A673 (cell line): ENCODE measurements around the gene EPHA8. TPM values are rescaled to one million over a fixed set of nuclear protein-coding genes. Genes with fewer than 3 reads are reported as not detected.

Experiments
- BruUV-seq: library from RNA; stranded (reverse); fragments of 400-500 nt; replicated peaks from 2 replicates; lab custom pipeline; 2021; lab: Mats Ljungman, UMichigan
- CTCF ChIA-PET: fragments of 300-600 bp; sonication (Branson Sonifier 250); formaldehyde crosslinking; loops from one replicate; lab custom pipeline; 2022; ENCODE audit warnings: antibody characterized with exemption; lab: Charles Lee
- POLR2A ChIA-PET: fragments of 300-600 bp; sonication (Branson Sonifier 250); formaldehyde crosslinking; loops from one replicate; lab custom pipeline; 2022; ENCODE audit warnings: antibody characterized with exemption; ENCODE audit not compliant: low non-redundant PET; lab: Charles Lee
- DNase-seq: peaks from one replicate; pipeline ENCODE4 v3.0.0-alpha.2; 2015; ENCODE audit warnings: low spot score
- H3K27ac ChIP-seq: fragments of 200-600 bp; sonication (generic); 2 replicates; pipeline ENCODE4 v1.5.1; 2016; ENCODE audit warnings: mixed run types, low read depth, mild to moderate bottlenecking, mixed read lengths, antibody characterized with exemption, low read length; ENCODE audit not compliant: poor library complexity, severe bottlenecking
- H3K27me3 ChIP-seq: fragments of 200-600 bp; sonication (generic); replicated peaks from 2 replicates; pipeline ENCODE4 v1.6.1; 2017; ENCODE audit warnings: mixed run types, low read depth, mild to moderate bottlenecking, mixed read lengths, antibody characterized with exemption, low read length; ENCODE audit not compliant: insufficient read depth, poor library complexity
- H3K36me3 ChIP-seq: fragments of 200-600 bp; sonication (generic); 2 replicates; pipeline ENCODE4 v1.6.1; 2016; ENCODE audit warnings: mixed run types, mild to moderate bottlenecking, mixed read lengths, antibody characterized with exemption, low read length; ENCODE audit not compliant: insufficient read depth, poor library complexity, severe bottlenecking
- H3K4me1 ChIP-seq: fragments of 200-600 bp; sonication (generic); 2 replicates; pipeline ENCODE4 v1.6.1; 2017; ENCODE audit warnings: mixed run types, mild to moderate bottlenecking, mixed read lengths, antibody characterized with exemption, low read length; ENCODE audit not compliant: insufficient read depth, poor library complexity, severe bottlenecking
- H3K4me3 ChIP-seq: fragments of 200-600 bp; sonication (generic); 2 replicates; pipeline ENCODE4 v1.5.1; 2016; ENCODE audit warnings: low read depth, mixed run types, mild to moderate bottlenecking, mixed read lengths, low read length; ENCODE audit not compliant: poor library complexity, severe bottlenecking
- H3K9me3 ChIP-seq: fragments of 200-600 bp; sonication (generic); 2 replicates; pipeline ENCODE4 v1.6.1; 2016; ENCODE audit warnings: mixed run types, low read depth, mild to moderate bottlenecking, mixed read lengths, antibody characterized with exemption, low read length; ENCODE audit not compliant: poor library complexity, severe bottlenecking
- EZH2 ChIP-seq: fragments of 200-600 bp; sonication (generic); IDR thresholded peaks from 2 replicates; pipeline ENCODE4 v1.6.1; 2017; ENCODE audit warnings: borderline replicate concordance, low read depth, mild to moderate bottlenecking, mixed read lengths, antibody characterized with exemption, low read length; ENCODE audit not compliant: poor library complexity, severe bottlenecking
- intact Hi-C: fragments of 100-400 bp; cut with micrococcal nuclease; formaldehyde crosslinking; loops from one replicate; pipeline ENCODE4 v1.10.0; 2022; ENCODE audit not compliant: unreplicated experiment
- total RNA-seq: library from RNA; stranded (reverse); gene quantifications from 2 replicates; pipeline ENCODE4 v1.2.3, GENCODE V29; 2021
- TF ChIP-seq, protein P1 (sequence below): fragments of 300-800, 200-600 bp; sonication (generic); conservative IDR thresholded peaks from 2 replicates; pipeline ENCODE4 v1.5.1; 2017; ENCODE audit warnings: low read depth, mild to moderate bottlenecking, antibody characterized with exemption, low read length, moderate library complexity, mixed read lengths

EPHA8 gene
- total RNA-seq, 1 experiment from 2014 or later: not detected

DNA sequence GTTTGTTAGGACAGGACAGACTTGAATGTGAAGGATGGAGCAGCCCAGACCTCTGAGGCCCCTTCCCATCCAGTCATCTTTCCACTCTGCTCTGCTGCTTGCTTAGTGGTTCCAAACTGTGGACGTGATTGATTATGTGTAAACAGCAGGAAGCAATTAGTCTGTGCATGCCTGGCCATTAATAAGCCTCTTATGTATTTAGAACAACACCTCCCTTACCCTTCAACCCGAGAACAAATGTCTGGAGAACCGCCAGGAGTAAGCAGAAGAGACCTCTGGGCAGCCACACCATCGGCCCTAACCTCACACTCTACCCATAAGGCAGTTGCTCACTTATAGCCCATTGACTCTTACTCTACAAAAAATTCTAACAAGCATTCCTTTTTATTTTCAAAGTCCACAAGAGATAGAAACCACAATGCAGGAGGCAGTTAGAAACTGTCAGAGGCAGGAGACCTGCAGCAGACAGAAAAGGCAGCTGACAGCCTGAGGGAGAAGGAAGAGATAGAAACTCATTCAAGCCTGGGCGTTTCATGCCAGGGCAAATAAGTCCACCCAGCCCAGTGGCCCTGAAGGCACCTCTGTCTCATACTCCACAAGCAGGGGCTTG lies 5.8 kb upstream of the EPHA8 start:
- CTCF ChIA-PET: no interaction called here
- no peaks in the 10 kb centered on the region for H3K4me1 ChIP-seq
- no TSS peak for BruUV-seq
- H3K4me3 ChIP-seq: no peak overlapping the region
- TF ChIP-seq, protein P1, sequence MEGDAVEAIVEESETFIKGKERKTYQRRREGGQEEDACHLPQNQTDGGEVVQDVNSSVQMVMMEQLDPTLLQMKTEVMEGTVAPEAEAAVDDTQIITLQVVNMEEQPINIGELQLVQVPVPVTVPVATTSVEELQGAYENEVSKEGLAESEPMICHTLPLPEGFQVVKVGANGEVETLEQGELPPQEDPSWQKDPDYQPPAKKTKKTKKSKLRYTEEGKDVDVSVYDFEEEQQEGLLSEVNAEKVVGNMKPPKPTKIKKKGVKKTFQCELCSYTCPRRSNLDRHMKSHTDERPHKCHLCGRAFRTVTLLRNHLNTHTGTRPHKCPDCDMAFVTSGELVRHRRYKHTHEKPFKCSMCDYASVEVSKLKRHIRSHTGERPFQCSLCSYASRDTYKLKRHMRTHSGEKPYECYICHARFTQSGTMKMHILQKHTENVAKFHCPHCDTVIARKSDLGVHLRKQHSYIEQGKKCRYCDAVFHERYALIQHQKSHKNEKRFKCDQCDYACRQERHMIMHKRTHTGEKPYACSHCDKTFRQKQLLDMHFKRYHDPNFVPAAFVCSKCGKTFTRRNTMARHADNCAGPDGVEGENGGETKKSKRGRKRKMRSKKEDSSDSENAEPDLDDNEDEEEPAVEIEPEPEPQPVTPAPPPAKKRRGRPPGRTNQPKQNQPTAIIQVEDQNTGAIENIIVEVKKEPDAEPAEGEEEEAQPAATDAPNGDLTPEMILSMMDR: no peak
- no peak for TF ChIP-seq EZH2
- H3K27ac ChIP-seq: no peak overlapping the region
- H3K27me3 ChIP-seq: peaks cover 59% of the 10 kb centered on the region
- intact Hi-C loops: no loop called here
- no peaks in the 10 kb centered on the region for H3K9me3 ChIP-seq
- DNase-seq: no peak
- POLR2A ChIA-PET: no interaction called here
- no peaks in the 10 kb centered on the region for H3K36me3 ChIP-seq

DNA sequence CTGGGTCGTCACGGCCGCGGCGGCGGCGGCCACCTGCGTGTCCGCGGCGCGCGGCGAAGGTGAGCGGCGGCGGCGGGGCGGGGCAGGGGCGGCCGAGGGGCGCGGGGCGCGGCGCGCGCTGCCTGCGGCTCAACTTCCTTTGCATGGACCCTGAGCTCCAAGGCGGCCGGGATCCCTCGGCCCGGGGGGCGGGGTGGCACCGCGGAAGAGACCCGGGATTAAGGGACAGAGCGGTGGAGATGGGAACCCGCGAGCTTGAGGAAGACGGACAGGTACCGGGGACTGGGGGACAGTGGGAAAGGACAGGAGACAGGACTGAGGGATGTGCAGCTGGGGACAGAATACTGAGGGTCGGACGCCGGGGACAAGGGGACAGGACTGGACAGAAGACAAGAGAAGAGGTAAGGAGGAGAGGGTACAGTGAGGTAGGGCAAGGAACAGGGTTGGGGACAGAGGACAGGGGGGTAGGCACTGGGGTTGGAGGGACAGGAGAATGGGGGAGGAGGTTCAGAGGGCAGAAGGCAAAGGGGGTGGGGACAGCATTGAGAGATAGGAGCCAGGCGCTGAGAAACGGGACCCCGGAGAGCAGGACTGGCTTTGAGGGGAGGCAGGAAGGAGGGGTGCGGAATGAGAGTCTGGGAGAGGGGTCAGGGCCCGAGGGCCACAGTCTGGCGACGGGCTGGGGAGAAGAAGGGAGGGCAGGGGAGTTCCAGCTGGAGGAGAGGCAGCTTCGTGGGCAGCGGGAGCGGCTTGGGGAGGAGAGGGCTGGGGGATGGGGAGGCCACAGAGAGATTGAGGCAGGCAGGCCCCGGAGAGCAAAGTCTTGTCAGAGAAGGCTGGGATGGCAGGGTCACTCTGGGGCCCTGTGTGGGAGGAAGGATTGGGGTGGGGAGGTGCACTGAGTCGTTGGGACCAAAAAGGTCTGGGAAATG lies 648 bp downstream of the EPHA8 start:
- POLR2A ChIA-PET: no interaction called here
- CTCF ChIA-PET: no interaction called here
- no TSS peak for BruUV-seq
- Histone ChIP-seq H3K36me3 (no peaks in the 10 kb centered on the region), H3K27me3 (peaks cover 82% of the 10 kb centered on the region), H3K9me3 (no peaks in the 10 kb centered on the region), H3K27ac (no peak overlapping the region), H3K4me1 (no peaks in the 10 kb centered on the region), H3K4me3 (no peak overlapping the region)
- no peak for DNase-seq
- intact Hi-C loops: no loop called here
- TF ChIP-seq, protein P1: no peak
- TF ChIP-seq EZH2: peak; percentile 73

DNA sequence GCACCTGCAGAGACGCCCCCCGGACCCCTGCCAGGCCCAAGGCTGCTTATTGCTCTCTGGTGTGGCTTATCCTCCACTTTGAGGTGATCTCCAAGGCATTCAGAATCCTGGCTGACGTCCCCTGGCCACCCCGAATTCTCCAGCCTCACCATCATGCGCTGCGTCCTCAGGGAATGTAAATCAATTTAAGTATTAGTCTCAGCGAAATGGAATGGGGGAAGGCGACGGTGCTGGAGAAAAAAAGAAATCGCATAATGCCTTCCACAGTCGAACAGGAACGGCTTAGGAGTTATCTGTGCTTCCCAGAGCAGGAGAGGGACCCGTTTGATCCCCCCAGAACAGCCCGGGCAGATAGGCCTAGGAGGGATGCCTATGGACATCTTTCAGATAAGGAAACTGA lies 2.9 kb downstream of the EPHA8 start:
- no TSS peak for BruUV-seq
- Histone ChIP-seq H3K9me3 (no peaks in the 10 kb centered on the region), H3K36me3 (no peaks in the 10 kb centered on the region), H3K4me3 (no peak overlapping the region), H3K4me1 (no peaks in the 10 kb centered on the region), H3K27ac (no peak overlapping the region), H3K27me3 (peaks cover 61% of the 10 kb centered on the region)
- TF ChIP-seq, protein P1: no peak
- no peak for TF ChIP-seq EZH2
- CTCF ChIA-PET: no interaction called here
- POLR2A ChIA-PET: no interaction called here
- intact Hi-C loops: no loop called here
- DNase-seq: no peak
